DOHH2 (cell line): ENCODE results near the gene SMIM43.

Experiments
- H3F3A ChIP-seq: fragments of 200-600 bp; sonication (generic), shearing (Covaris generic); 2 replicates; pipeline ENCODE4 v1.6.0; 2016; ENCODE audit warnings: antibody characterized with exemption, mild to moderate bottlenecking; ENCODE audit not compliant: control insufficient read depth, insufficient read depth
- H3K27ac ChIP-seq: fragments of 200-600 bp; sonication (generic); 2 replicates; pipeline ENCODE4 v1.5.1; 2014; ENCODE audit warnings: low read depth, mild to moderate bottlenecking, low read length, moderate library complexity
- H3K27me3 ChIP-seq: fragments of 200-600 bp; sonication (generic); 2 replicates; pipeline ENCODE4 v1.6.1; 2014; ENCODE audit warnings: mild to moderate bottlenecking, low read length, mixed read lengths; ENCODE audit not compliant: control insufficient read depth
- H3K36me3 ChIP-seq: fragments of 200-600 bp; sonication (generic); 2 replicates; pipeline ENCODE4 v1.6.1; 2014; ENCODE audit warnings: mild to moderate bottlenecking, low read length, moderate library complexity, mixed read lengths; ENCODE audit not compliant: control insufficient read depth
- H3K4me1 ChIP-seq: fragments of 200-600 bp; sonication (generic); 2 replicates; pipeline ENCODE4 v1.6.1; 2014; ENCODE audit warnings: mild to moderate bottlenecking, low read length, mixed read lengths; ENCODE audit not compliant: control insufficient read depth
- H3K4me2 ChIP-seq: fragments of 200-600 bp; sonication (generic); 2 replicates; pipeline ENCODE4 v1.6.0; 2014; ENCODE audit warnings: mild to moderate bottlenecking, low read length, moderate library complexity
- H3K4me3 ChIP-seq: fragments of 200-600 bp; sonication (generic); 2 replicates; pipeline ENCODE4 v1.5.1; 2014; ENCODE audit warnings: mild to moderate bottlenecking, low read length, mixed read lengths
- H3K79me2 ChIP-seq: fragments of 200-600 bp; sonication (generic); 2 replicates; pipeline ENCODE4 v1.6.1; 2014; ENCODE audit warnings: mild to moderate bottlenecking, low read length, mixed read lengths; ENCODE audit not compliant: control insufficient read depth
- H3K9me2 ChIP-seq: fragments of 200-600 bp; sonication (generic); replicated peaks from 2 replicates; pipeline ENCODE4 v1.6.1; 2014; ENCODE audit warnings: mild to moderate bottlenecking, low read length, mixed read lengths; ENCODE audit not compliant: control insufficient read depth
- H3K9me3 ChIP-seq: fragments of 200-600 bp; sonication (generic); 2 replicates; pipeline ENCODE4 v1.6.1; 2014; ENCODE audit warnings: antibody characterized with exemption, low read length, mixed read lengths; ENCODE audit not compliant: control insufficient read depth, insufficient read depth
- H4K20me1 ChIP-seq: fragments of 200-600 bp; sonication (generic); 2 replicates; pipeline ENCODE4 v1.6.0; 2014; ENCODE audit warnings: low read depth, mild to moderate bottlenecking, antibody characterized with exemption, low read length, moderate library complexity; ENCODE audit not compliant: control insufficient read depth, insufficient read depth
- EZH2phosphoT487 ChIP-seq: fragments of 200-600 bp; sonication (generic); IDR thresholded peaks from 2 replicates; pipeline ENCODE4 v1.6.1; 2017; ENCODE audit warnings: borderline replicate concordance, mild to moderate bottlenecking, antibody characterized with exemption, low read length, moderate library complexity, mixed read lengths
- TF ChIP-seq, protein P1 (sequence below): fragments of 200-600 bp; sonication (generic); IDR thresholded peaks from one replicate; pipeline ENCODE4 v1.5.1; 2014; ENCODE audit warnings: antibody characterized with exemption, mild to moderate bottlenecking, low read depth, low read length; ENCODE audit not compliant: poor library complexity, severe bottlenecking

SMIM43 gene

DNA sequence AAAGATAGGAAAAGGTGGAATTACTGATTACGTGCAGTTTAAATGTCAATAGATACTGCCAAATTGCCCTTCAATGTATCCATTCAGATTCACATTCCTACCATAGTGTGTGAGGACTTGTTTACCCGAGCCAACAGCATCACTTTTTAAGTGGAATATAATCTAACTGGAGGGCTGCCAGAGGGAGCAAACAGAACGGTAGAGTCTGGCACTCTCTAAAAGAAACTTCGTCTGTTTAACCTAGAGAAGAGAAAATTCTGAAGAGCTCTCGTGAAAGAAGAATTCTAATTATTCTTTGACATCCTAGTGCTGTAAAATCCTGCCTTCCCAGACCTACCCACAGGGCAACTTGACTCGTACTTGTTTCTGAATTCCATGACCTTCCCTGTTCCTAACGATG, 23.2 kb downstream of the SMIM43 start:
- Histone ChIP-seq H3K27me3 (no peaks in the 10 kb centered on the region), H4K20me1 (no peaks in the 10 kb centered on the region), H3K36me3 (no peaks in the 10 kb centered on the region), H3K79me2 (no peaks in the 10 kb centered on the region), H3K4me3 (no peak overlapping the region), H3K9me3 (no peaks in the 10 kb centered on the region), H3F3A (no peaks in the 10 kb centered on the region), H3K4me1 (no peaks in the 10 kb centered on the region), H3K27ac (no peak overlapping the region), H3K4me2 (no peak overlapping the region), H3K9me2 (no peaks in the 10 kb centered on the region)
- TF ChIP-seq, protein P1, sequence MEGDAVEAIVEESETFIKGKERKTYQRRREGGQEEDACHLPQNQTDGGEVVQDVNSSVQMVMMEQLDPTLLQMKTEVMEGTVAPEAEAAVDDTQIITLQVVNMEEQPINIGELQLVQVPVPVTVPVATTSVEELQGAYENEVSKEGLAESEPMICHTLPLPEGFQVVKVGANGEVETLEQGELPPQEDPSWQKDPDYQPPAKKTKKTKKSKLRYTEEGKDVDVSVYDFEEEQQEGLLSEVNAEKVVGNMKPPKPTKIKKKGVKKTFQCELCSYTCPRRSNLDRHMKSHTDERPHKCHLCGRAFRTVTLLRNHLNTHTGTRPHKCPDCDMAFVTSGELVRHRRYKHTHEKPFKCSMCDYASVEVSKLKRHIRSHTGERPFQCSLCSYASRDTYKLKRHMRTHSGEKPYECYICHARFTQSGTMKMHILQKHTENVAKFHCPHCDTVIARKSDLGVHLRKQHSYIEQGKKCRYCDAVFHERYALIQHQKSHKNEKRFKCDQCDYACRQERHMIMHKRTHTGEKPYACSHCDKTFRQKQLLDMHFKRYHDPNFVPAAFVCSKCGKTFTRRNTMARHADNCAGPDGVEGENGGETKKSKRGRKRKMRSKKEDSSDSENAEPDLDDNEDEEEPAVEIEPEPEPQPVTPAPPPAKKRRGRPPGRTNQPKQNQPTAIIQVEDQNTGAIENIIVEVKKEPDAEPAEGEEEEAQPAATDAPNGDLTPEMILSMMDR = no peak
- TF ChIP-seq EZH2phosphoT487 = no peak

DNA sequence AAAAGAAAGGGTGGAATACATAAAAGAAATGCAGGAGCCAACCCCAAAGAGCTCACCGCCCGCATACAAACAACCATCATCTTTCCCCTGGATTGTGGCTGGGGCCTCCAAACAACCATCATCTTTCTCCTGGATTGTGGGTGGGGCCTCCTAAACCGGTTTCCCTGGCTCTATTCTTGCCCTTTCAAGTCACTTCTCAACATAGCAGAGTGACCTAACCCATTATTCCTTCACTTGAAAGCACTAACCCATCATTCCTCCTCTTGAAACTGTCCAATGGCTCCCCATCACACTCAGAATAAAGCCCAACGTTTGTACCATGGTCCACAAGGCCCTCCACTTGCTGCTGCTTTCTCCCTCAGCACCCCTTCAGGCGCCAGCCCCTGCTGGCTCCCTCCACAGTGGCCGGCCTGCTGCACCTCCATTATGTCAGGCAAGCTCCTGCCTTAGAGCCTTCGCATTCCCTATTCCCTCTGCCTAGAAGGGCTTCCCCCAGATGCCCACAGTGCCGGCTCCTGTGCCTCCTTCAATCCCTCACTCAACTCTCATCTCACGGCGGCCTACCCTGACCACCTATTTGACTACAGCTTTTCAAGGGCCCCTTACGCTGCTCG, 24.1 kb downstream of the SMIM43 start:
- Histone ChIP-seq H3K4me2 (no peak overlapping the region), H3K9me2 (no peaks in the 10 kb centered on the region), H3K4me1 (no peaks in the 10 kb centered on the region), H3F3A (no peaks in the 10 kb centered on the region), H3K4me3 (no peak overlapping the region), H4K20me1 (no peaks in the 10 kb centered on the region), H3K27ac (no peak overlapping the region), H3K9me3 (no peaks in the 10 kb centered on the region), H3K79me2 (no peaks in the 10 kb centered on the region), H3K27me3 (no peaks in the 10 kb centered on the region), H3K36me3 (no peaks in the 10 kb centered on the region)
- TF ChIP-seq, protein P1 = no peak
- no peak for TF ChIP-seq EZH2phosphoT487

- Histone ChIP-seq H3K9me3 (no peaks in the 10 kb centered on the region), H3F3A (no peaks in the 10 kb centered on the region), H3K4me1 (no peaks in the 10 kb centered on the region), H3K9me2 (no peaks in the 10 kb centered on the region), H3K79me2 (no peaks in the 10 kb centered on the region), H3K27me3 (peaks cover 7% of the 10 kb centered on the region), H3K27ac (no peak overlapping the region), H4K20me1 (no peaks in the 10 kb centered on the region), H3K4me2 (no peak overlapping the region), H3K36me3 (no peaks in the 10 kb centered on the region), H3K4me3 (no peak overlapping the region)
- TF ChIP-seq, protein P1 = no peak
- TF ChIP-seq EZH2phosphoT487 = no peak
Observed at GRCh38 chr4:121739575-121739974, 25.4 kb downstream of the SMIM43 start.
